HG02938 (cell line): ENCODE data around the gene TMEM128.
"Not testable (repeated sequence)": the region's sequence is repeated elsewhere in the genome, so short reads cannot be mapped to it uniquely, and the experiment has no call there.

ENCODE experiments used
- ATAC-seq: cut with Tn5 transposase; IDR thresholded peaks from one replicate; pipeline ENCODE4 v1.9.1; 2021; ENCODE audit warnings: mild to moderate bottlenecking, moderate library complexity; ENCODE audit not compliant: unreplicated experiment

The TMEM128 gene

DNA sequence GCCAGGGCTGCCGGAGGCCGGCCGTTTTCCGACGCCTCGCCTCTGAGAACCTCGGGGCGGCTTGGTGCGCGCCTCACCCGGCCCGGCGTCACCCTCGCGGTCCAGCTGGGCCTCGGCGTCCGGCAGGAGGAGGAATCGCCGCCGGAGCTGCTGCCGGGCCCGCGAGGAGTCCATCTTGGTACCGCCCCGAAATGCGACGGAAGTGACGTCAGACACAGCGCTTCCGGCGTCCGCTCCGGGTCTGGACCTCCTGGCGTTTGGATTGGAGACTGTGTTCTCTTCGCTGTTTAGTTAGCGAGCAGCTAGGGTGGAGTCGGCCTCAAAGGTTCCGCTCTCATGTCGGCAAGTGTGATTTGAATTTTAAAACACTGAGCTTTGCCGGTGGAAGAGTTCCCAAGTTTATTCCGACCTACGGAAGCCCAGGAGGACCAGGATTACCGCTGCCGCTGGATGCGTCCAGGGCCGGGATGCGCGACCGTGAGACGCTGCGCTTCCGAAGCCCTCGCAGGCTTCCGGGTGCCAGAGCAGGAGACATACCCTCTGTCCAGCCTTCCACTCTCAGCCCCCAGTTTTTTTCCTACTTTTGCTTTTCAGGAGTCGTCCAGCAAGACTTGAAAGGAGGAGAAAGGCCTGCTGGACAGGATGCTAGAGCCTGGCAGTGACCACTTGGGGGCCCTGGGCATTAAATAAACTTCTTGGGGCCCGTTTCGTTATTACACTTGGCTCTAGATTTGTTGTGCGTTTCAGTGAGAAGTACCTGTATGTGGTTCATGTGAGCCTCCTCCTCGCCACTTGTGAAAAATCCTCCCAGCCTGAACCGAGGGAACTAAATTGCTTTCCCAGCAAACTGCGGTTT lies at the start of gene TMEM128:
Gene TMEM128 (minus strand): TSS at position 195 of the 856 bp plus-strand sequence. CDS start 21 bp downstream, at position 174.
- peak; percentile 98 for ATAC-seq

DNA sequence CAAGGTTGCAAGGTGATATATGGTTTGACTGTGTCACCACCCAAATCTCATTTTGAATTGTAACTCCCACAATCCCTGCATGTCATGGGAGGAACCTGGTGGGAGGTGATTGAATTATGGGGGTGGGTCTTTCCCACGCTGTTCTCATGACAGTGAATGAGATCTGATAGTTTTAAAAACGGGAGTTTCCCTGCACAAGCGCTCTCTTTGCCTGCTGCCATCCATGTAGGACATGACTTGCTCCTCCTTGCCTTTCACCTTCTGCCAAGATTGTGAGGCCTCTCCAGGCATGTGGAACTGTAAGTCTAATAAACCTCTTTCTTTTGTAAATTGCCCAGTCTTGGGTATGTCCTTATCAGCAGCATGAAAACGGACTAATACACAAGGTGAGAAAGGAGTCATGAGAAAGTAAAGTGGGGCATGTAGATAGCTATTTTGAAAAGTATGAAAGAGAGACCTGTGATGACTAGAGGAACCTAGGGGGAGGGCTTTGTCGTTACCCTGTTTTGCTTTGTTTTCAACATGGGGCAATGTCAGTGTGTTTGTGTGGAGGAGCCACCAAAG lies 48.3 kb upstream of the TMEM128 start:
- ATAC-seq = no peak

DNA sequence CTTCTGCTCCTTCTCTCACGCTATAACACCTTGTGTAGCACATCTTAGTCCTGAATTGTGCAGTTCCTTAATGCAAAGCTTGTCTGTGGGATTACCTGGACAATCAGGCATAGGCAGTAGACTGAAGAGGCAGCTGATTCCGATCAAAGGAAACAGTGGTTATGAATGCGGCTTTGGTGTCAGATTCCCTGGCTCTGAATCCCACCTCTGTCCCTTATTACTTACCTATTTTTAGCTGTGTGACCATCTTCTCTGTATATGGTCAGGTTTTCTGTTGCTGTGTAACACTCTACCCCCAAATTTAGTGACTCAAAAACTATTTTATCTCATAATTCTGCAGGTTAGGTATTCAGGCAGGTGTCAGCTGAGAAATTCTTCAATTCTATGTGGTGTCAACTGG lies 45.3 kb upstream of the TMEM128 start:
- no peak for ATAC-seq

- ATAC-seq = peak; percentile 88
Observed at GRCh38 chr4:4289941-4290850, 42.2 kb upstream of the TMEM128 start, which contains the start of the genes LYAR and ZBTB49. Gene LYAR (minus strand): TSS chr4:4290154. CDS start chr4:4283742, 6,412 bp downstream. Gene ZBTB49 (plus strand): TSS chr4:4290251. CDS start chr4:4299946, 9,695 bp downstream.

DNA sequence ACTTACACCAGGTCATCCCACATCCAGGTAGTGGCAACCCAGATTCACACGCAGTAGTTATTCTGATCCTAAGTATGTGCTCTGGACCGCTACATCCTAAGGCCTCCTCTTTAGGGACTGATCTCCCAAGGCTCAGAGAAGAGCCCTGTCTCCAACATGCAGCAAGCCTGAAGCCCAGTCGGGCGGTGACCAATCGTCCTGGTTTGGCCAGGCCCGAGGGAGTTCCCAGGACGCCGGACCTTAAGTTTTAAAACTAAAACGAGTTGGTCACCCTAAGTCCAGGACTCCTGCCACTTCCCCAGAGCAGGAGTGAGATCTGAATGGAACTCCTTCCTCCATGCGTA lies 41.5 kb upstream of the TMEM128 start:
- ATAC-seq = peak; percentile 12

GRCh38 chr4:4289055-4289454 lies 41.0 kb upstream of the TMEM128 start:
- ATAC-seq = no peak

GRCh38 chr4:4288098-4288497 lies 40.1 kb upstream of the TMEM128 start:
- ATAC-seq = no peak

- no peak for ATAC-seq
Observed at GRCh38 chr4:4284827-4285618, 37.0 kb upstream of the TMEM128 start.

DNA sequence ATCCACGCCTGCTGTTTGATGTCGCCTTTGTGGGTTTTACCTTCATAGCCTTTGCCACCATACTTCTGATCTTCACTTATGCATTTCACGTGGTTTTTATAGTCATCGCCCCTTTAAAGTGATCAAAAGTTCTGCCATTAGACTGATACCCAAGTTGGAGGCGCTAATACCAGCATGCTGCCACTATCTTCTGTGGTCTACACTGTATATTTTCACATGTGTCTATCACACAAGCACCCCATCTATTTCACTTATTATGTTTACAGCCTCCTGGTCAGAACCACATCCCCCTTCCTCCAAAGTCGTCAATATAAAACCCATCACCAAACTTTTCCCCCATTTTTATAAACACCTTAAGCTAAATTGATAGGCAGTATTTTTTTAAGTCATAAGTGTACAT lies 33.8 kb upstream of the TMEM128 start:
- no peak for ATAC-seq

- no peak for ATAC-seq
Observed at GRCh38 chr4:4277531-4277930, 29.5 kb upstream of the TMEM128 start.

DNA sequence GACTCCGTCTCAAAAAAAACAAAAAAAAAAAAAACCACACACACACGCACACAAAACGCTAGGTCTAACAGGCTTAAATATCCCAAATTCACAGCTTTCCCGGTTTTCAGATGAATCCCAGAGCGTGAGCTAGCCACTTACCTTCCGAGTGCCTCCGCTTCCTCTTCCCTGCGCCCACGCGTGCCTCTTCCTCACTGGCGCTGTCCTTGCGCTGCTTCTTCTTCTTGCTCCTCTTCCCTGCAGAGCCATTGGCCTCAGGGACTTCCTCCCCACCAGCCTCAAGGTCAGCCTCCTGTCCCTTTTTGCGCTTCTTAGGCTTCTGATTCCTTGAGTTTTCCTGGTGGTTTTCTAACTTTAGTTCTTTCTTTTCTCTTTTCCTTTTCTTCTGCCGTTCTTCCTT lies 26.2 kb upstream of the TMEM128 start:
- ATAC-seq = no peak

DNA sequence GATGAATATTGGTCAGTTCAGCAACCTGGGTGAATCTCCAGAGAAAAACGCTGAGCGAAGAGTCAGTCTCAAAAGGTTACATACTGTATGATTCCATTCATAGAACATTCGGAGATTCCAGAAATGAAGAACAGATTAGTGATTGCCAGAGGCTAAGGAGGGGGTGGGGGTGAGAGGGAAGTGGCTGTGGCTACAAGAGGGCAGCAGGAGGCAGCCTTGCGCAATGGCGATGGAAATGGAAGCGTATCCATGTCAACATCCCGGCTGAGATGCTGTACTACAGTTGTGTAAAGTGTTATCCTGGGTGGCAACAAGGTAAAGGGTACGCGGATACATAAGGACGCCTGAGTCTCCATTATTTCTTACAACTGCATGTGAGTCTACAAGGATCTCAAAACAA lies 23.9 kb upstream of the TMEM128 start:
- no peak for ATAC-seq

GRCh38 chr4:4270529-4270928 lies 22.5 kb upstream of the TMEM128 start:
- no peak for ATAC-seq

DNA sequence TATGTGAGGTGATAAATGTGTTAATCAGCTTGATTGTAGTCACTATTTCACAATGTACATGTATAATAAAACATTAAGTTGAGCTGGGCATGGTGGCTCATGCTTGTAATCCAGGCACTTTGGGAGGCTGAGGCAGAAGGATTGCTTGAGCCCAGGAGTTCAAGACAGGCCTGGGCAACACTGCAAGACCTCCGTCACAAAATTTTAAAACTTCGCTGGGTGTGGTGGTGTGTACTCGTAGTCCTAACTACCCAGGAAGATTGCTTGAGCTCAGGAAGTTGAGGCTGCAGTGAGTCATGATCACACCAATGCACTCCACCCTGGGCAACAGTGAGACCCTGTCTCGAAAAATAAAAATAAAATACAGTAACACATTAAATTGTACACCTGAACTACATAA lies 21.8 kb upstream of the TMEM128 start:
- ATAC-seq = no peak

DNA sequence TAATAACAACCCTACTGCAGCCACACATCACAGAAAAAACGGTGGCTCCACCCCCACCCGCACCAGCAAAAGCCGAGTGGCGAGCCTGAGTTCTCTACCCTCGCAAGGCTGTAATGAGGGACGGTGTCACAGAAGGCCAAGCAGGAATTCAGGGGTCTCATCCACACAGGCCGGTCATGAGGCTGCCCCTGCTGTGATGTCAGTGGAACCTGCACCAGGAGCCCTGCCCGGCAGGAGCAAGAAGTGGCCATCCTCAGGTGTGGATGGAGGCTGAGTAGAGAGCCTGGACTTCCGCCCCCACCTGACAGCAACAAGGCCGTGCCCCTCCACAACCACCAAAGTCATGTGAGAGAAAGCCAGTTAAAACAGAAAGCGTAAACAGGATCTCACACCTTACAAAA lies 21.3 kb upstream of the TMEM128 start:
- no peak for ATAC-seq

GRCh38 chr4:4268776-4269175 lies 20.8 kb upstream of the TMEM128 start:
- ATAC-seq = no peak

GRCh38 chr4:4267981-4268380 lies 20.0 kb upstream of the TMEM128 start:
- no peak for ATAC-seq

GRCh38 chr4:4260185-4260751 lies 12.2 kb upstream of the TMEM128 start:
- ATAC-seq = peak; percentile 81

DNA sequence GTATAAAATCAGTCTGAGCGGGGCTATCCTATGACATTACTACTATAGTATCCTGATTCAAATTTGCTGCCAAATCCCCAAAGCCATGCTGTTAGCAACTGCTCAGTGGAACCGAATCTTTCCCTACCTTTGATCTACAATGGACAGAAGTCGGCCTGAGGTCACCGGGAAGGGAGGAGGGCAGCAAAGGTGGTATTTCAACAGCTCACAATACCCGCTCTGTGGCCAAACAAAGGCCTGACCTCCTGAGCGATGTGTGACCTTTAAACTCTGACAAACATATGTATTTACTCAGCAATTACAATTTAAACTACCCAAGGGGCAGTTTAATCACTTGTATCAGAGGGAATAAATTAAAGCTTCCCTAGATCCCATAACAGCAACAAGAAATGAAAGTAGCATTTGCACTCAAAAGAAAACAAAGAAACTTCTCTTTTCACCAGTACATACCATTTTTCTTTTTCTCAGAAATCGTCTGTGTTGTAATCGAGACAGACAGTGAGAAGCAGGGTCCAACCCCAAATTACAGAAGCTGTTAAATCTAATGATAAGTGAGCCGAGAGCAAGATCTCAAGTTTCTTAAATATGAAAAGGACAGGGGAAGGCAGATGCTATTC lies 11.6 kb upstream of the TMEM128 start:
- no peak for ATAC-seq

- not testable (repeated sequence) for ATAC-seq
Observed at GRCh38 chr4:4257705-4258104, 9.7 kb upstream of the TMEM128 start.
